Glomerular visceral epithelial cell (primary cell): ENCODE data around the gene NKX3-2.

ENCODE experiments used
- DNase-seq: peaks from one replicate; pipeline ENCODE4 v3.0.0-alpha.2; 2016; ENCODE audit errors: extremely low spot score

NKX3-2 gene

GRCh38 chr4:13504374-13504773 is 39.9 kb downstream of the NKX3-2 start:
- DNase-seq = no peak

- DNase-seq = no peak
These were observed 45.8 kb downstream of the NKX3-2 start for GRCh38 chr4:13498469-13498868.

- no peak for DNase-seq
These were observed 47.7 kb downstream of the NKX3-2 start for GRCh38 chr4:13496605-13497004.

GRCh38 chr4:13495753-13496152 is 48.6 kb downstream of the NKX3-2 start:
- no peak for DNase-seq

GRCh38 chr4:13493793-13494192 is 50.5 kb downstream of the NKX3-2 start:
- DNase-seq = no peak

- DNase-seq = no peak
These were observed 51.6 kb downstream of the NKX3-2 start for GRCh38 chr4:13492747-13493146.
